Measurements from ENCODE around the gene TRIM50. TPM values are rescaled to one million over a fixed set of nuclear protein-coding genes. Genes with fewer than 3 reads are reported as not detected.

TRIM50 gene
- total and polyA plus RNA-seq, 2 of the 4 experiments (the other 2 are of a cell fraction) = not detected

DNA sequence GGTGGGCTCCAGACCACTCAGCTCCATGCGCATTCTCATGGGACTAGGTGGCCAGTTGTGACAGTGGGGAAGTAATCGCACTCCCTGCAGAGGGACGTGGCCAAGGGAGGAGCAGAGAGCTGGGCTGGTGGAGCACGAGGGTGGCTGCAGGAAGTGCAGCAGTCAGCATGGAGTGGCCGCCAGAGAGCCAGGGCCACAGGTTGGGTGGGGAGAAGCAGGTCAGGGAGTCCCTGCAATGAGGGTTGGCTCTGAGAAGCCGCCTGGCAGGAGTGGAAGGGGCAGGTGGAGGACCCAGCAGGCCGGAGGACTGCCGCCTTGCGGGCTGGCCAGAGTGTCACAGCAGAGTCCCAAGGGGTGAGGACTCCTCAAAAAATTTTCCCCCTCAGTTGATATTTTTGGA is 26.3 kb upstream of the TRIM50 start:
- Histone ChIP-seq H2BK5ac (ENCODE audit: low read depth, low read length, poor library complexity, severe bottlenecking) (no peak overlapping the region), H3K79me1 (ENCODE audit: low read depth in 1 of 2, low read length in 2 of 2) (no peaks in the 10 kb centered on the region), H3K9me1 (ENCODE audit: insufficient read depth, low read length) (peaks cover 4% of the 10 kb centered on the region; the same call in 1 of the 2 replicates), H3K4me2 (ENCODE audit: low read depth, low read length) (no peak overlapping the region), H3K4me1 (ENCODE audit: control insufficient read depth, insufficient read depth, low read length) (peaks cover 4% of the 10 kb centered on the region; the same call in 1 of the 2 replicates), H3K4me3 (ENCODE audit: insufficient read depth, low read depth, low read length) (no peak overlapping the region), H3K9me3 (ENCODE audit: control insufficient read depth, insufficient read depth, low read length) (peaks cover 9% of the 10 kb centered on the region), H3K27ac (ENCODE audit: insufficient read depth, low read length) (no peak overlapping the region), H4K20me1 (ENCODE audit: insufficient read depth, low read length) (no peaks in the 10 kb centered on the region), H4K5ac (ENCODE audit: low read depth, low read length) (no peak overlapping the region), H3K27me3 (ENCODE audit: control insufficient read depth, insufficient read depth, low read length) (peaks cover 4% of the 10 kb centered on the region), H2AFZ (replicated peaks; ENCODE audit: low read length, poor library complexity) (no peak overlapping the region), H3K4ac (ENCODE audit: low read depth, low read length) (no peak overlapping the region), H3K14ac (replicated peaks; ENCODE audit: low read depth, low read length) (no peak overlapping the region), H2BK20ac (ENCODE audit: low read depth, low read length) (no peak overlapping the region), H4K8ac (ENCODE audit: low read depth in 2 of 2, low read length in 2 of 2) (no peak overlapping the region), H3K9ac (ENCODE audit: low read depth, low read length) (no peak overlapping the region), H2AK9ac (replicated peaks; ENCODE audit: low read depth, low read length, poor library complexity) (no peak overlapping the region), H3K23ac (ENCODE audit: low read depth, low read length) (no peak overlapping the region), H2AK5ac (ENCODE audit: low read depth, low read length) (no peak overlapping the region), H2BK15ac (ENCODE audit: low read depth, low read length) (no peak overlapping the region), H3K36me3 (ENCODE audit: control insufficient read depth, insufficient read depth, low read length) (no peaks in the 10 kb centered on the region), H3K56ac (ENCODE audit: extremely low read depth, insufficient read depth, low read length) (no peak overlapping the region), H2BK120ac (ENCODE audit: low read depth, low read length) (no peak overlapping the region), H4K91ac (ENCODE audit: insufficient read depth, low read depth, low read length) (no peak overlapping the region), H3K18ac (ENCODE audit: low read depth, low read length) (no peak overlapping the region)
- CTCF ChIA-PET = no interaction called here
- intact Hi-C loops (cut with micrococcal nuclease) = loop anchor here (5.0 kb wide), 2 partner anchors 33 to 73 kb away; no protein-coding TSS in a partner anchor
- TF ChIP-seq, protein P1, sequence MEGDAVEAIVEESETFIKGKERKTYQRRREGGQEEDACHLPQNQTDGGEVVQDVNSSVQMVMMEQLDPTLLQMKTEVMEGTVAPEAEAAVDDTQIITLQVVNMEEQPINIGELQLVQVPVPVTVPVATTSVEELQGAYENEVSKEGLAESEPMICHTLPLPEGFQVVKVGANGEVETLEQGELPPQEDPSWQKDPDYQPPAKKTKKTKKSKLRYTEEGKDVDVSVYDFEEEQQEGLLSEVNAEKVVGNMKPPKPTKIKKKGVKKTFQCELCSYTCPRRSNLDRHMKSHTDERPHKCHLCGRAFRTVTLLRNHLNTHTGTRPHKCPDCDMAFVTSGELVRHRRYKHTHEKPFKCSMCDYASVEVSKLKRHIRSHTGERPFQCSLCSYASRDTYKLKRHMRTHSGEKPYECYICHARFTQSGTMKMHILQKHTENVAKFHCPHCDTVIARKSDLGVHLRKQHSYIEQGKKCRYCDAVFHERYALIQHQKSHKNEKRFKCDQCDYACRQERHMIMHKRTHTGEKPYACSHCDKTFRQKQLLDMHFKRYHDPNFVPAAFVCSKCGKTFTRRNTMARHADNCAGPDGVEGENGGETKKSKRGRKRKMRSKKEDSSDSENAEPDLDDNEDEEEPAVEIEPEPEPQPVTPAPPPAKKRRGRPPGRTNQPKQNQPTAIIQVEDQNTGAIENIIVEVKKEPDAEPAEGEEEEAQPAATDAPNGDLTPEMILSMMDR (conservative IDR thresholded peaks at IDR 0.05; ENCODE audit: low read depth, low read length) = no peak
- no peak for TF ChIP-seq NFE2L2 (IDR thresholded peaks at IDR 0.05; ENCODE audit: low read depth, low read length)
- no peak for TF ChIP-seq MXI1 (IDR thresholded peaks at IDR 0.05; ENCODE audit: borderline replicate concordance, low read depth, low read length)
- no peak for TF ChIP-seq RAD21 (IDR thresholded peaks at IDR 0.05; ENCODE audit: low read length)
- no peak for TF ChIP-seq FOS (IDR thresholded peaks at IDR 0.05; ENCODE audit: low read depth, low read length)
- no peak for TF ChIP-seq USF2 (IDR thresholded peaks at IDR 0.05; ENCODE audit: low read depth, low read length)
- TF ChIP-seq MAFK (IDR thresholded peaks at IDR 0.05; ENCODE audit: low read depth, low read length) = no peak
- TF ChIP-seq POLR2A (IDR thresholded peaks at IDR 0.05; ENCODE audit: low read depth, low read length) = no peak
- TF ChIP-seq, protein P2, sequence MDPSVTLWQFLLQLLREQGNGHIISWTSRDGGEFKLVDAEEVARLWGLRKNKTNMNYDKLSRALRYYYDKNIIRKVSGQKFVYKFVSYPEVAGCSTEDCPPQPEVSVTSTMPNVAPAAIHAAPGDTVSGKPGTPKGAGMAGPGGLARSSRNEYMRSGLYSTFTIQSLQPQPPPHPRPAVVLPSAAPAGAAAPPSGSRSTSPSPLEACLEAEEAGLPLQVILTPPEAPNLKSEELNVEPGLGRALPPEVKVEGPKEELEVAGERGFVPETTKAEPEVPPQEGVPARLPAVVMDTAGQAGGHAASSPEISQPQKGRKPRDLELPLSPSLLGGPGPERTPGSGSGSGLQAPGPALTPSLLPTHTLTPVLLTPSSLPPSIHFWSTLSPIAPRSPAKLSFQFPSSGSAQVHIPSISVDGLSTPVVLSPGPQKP (IDR thresholded peaks at IDR 0.05; ENCODE audit: borderline replicate concordance, low read depth, low read length) = no peak
- TF ChIP-seq CEBPB (IDR thresholded peaks at IDR 0.05; ENCODE audit: low read depth, low read length) = no peak
- no peak for TF ChIP-seq MAZ (IDR thresholded peaks at IDR 0.05; ENCODE audit: borderline replicate concordance, low read depth, low read length)
- POLR2A ChIA-PET (ENCODE audit: unreplicated experiment) = no interaction called here
- WGBS, 2 experiments (ENCODE audit: extremely low coverage in 2 of 2, insufficient read length in 1 of 2) = 85% methylated on average over 5 of the region's 9 CpGs; no CpG with 5 or more reads in 1 of the 2 experiments
- no TSS peak for BruUV-seq (replicated peaks)
- dilution Hi-C loops (cut with HindIII; ENCODE audit: low sequenced_read_pairs, unreplicated experiment) = no loop called here
- ATAC-seq (ENCODE audit: low read depth) = no peak
- in situ Hi-C loops (cut with MboI; ENCODE audit: low sequenced_read_pairs) = no loop called here
- no peak for DNase-seq
